Measurements from ENCODE around the gene HILPDA.

Gene HILPDA

DNA sequence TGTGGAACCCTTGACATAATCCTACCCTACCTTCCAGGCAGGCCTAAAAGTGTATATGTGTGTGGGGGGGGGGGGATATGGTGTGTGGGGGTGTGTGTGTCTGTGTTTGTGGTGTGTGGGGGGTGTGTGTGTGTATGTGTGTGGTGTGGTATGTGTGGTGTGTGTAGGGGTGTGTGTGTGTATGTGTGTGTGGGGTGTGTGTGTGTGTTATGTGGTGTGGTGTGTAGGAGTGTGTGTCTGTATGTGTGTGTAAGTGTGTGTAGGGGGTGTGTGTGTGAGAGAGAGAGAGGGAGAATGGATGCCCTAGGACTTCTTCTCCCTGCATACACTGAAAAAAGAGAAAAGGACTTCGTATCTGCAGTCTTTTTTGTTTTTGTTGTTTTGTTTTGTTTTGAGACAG lies 33.6 kb upstream of the HILPDA start (continued):
- TF ChIP-seq ZNF70 (CRISPR knock-in tag; IDR thresholded peaks at IDR 0.05): no peak
- TF ChIP-seq SNAI2 (CRISPR knock-in tag; IDR thresholded peaks at IDR 0.05): no peak
- TF ChIP-seq ISL1 (CRISPR knock-in tag; IDR thresholded peaks at IDR 0.05): no peak
- TF ChIP-seq GLIS3 (CRISPR knock-in tag; IDR thresholded peaks at IDR 0.05): no peak
- TF ChIP-seq, protein P1, sequence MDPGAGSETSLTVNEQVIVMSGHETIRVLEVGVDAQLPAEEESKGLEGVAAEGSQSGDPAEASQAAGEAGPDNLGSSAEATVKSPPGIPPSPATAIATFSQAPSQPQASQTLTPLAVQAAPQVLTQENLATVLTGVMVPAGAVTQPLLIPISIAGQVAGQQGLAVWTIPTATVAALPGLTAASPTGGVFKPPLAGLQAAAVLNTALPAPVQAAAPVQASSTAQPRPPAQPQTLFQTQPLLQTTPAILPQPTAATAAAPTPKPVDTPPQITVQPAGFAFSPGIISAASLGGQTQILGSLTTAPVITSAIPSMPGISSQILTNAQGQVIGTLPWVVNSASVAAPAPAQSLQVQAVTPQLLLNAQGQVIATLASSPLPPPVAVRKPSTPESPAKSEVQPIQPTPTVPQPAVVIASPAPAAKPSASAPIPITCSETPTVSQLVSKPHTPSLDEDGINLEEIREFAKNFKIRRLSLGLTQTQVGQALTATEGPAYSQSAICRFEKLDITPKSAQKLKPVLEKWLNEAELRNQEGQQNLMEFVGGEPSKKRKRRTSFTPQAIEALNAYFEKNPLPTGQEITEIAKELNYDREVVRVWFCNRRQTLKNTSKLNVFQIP (CRISPR knock-in tag; IDR thresholded peaks at IDR 0.05; ENCODE audit: borderline replicate concordance, low read depth): no peak
- no peak for TF ChIP-seq ZC3H10 (CRISPR knock-in tag; IDR thresholded peaks at IDR 0.05)

DNA sequence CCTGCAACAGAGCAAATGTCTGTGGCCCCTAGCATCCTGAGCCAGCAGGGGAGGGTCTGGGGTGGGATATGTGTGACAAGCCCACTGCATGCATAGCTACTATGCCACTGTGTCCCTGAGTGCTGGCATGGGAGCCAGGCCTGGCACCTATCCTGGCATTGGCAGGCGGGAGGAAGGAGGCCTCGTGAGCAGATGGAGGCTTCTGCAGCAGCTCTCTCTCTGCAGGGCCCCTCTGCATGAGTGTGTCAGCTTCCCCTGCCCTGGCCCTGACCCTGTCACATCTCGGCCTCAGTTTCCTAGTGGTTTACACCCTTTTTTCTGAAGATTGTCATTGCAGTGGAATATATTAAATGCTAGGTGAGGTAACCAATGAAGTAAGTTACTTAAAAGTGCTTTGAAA lies 32.8 kb upstream of the HILPDA start:
- ATAC-seq: no peak
- TF ChIP-seq ZFP30 (CRISPR knock-in tag; IDR thresholded peaks at IDR 0.05) (no peak), ZNF8 (CRISPR knock-in tag; IDR thresholded peaks at IDR 0.05) (no peak), ZNF70 (CRISPR knock-in tag; IDR thresholded peaks at IDR 0.05) (no peak), ZC3H10 (CRISPR knock-in tag; IDR thresholded peaks at IDR 0.05) (no peak), CSDC2 (CRISPR knock-in tag; IDR thresholded peaks at IDR 0.05) (no peak), ISL1 (CRISPR knock-in tag; IDR thresholded peaks at IDR 0.05) (no peak), RARB (CRISPR knock-in tag; IDR thresholded peaks at IDR 0.05) (no peak), ESRRG (CRISPR knock-in tag; IDR thresholded peaks at IDR 0.05) (no peak), ZNF565 (CRISPR knock-in tag; conservative IDR thresholded peaks at IDR 0.05; ENCODE audit: low read depth) (no peak), GLIS3 (CRISPR knock-in tag; IDR thresholded peaks at IDR 0.05) (no peak), ZFP3 (CRISPR knock-in tag; IDR thresholded peaks at IDR 0.05) (no peak), SNAI2 (CRISPR knock-in tag; IDR thresholded peaks at IDR 0.05) (no peak), OSR1 (CRISPR knock-in tag; IDR thresholded peaks at IDR 0.05) (no peak), BACH2 (CRISPR knock-in tag; IDR thresholded peaks at IDR 0.05; ENCODE audit: borderline replicate concordance) (no peak), TCF4 (CRISPR knock-in tag; IDR thresholded peaks at IDR 0.05; ENCODE audit: borderline replicate concordance) (no peak), ARNTL (CRISPR knock-in tag; IDR thresholded peaks at IDR 0.05; ENCODE audit: borderline replicate concordance, low read depth) (no peak)
- TF ChIP-seq, protein P2, sequence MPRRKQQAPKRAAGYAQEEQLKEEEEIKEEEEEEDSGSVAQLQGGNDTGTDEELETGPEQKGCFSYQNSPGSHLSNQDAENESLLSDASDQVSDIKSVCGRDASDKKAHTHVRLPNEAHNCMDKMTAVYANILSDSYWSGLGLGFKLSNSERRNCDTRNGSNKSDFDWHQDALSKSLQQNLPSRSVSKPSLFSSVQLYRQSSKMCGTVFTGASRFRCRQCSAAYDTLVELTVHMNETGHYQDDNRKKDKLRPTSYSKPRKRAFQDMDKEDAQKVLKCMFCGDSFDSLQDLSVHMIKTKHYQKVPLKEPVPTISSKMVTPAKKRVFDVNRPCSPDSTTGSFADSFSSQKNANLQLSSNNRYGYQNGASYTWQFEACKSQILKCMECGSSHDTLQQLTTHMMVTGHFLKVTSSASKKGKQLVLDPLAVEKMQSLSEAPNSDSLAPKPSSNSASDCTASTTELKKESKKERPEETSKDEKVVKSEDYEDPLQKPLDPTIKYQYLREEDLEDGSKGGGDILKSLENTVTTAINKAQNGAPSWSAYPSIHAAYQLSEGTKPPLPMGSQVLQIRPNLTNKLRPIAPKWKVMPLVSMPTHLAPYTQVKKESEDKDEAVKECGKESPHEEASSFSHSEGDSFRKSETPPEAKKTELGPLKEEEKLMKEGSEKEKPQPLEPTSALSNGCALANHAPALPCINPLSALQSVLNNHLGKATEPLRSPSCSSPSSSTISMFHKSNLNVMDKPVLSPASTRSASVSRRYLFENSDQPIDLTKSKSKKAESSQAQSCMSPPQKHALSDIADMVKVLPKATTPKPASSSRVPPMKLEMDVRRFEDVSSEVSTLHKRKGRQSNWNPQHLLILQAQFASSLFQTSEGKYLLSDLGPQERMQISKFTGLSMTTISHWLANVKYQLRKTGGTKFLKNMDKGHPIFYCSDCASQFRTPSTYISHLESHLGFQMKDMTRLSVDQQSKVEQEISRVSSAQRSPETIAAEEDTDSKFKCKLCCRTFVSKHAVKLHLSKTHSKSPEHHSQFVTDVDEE (CRISPR knock-in tag; IDR thresholded peaks at IDR 0.05): no peak
- TF ChIP-seq, protein P1 (CRISPR knock-in tag; IDR thresholded peaks at IDR 0.05; ENCODE audit: borderline replicate concordance, low read depth): no peak
- TF ChIP-seq, protein P3, sequence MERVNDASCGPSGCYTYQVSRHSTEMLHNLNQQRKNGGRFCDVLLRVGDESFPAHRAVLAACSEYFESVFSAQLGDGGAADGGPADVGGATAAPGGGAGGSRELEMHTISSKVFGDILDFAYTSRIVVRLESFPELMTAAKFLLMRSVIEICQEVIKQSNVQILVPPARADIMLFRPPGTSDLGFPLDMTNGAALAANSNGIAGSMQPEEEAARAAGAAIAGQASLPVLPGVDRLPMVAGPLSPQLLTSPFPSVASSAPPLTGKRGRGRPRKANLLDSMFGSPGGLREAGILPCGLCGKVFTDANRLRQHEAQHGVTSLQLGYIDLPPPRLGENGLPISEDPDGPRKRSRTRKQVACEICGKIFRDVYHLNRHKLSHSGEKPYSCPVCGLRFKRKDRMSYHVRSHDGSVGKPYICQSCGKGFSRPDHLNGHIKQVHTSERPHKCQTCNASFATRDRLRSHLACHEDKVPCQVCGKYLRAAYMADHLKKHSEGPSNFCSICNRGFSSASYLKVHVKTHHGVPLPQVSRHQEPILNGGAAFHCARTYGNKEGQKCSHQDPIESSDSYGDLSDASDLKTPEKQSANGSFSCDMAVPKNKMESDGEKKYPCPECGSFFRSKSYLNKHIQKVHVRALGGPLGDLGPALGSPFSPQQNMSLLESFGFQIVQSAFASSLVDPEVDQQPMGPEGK (CRISPR knock-in tag; IDR thresholded peaks at IDR 0.05; ENCODE audit: borderline replicate concordance): no peak
- TF ChIP-seq, protein P4, sequence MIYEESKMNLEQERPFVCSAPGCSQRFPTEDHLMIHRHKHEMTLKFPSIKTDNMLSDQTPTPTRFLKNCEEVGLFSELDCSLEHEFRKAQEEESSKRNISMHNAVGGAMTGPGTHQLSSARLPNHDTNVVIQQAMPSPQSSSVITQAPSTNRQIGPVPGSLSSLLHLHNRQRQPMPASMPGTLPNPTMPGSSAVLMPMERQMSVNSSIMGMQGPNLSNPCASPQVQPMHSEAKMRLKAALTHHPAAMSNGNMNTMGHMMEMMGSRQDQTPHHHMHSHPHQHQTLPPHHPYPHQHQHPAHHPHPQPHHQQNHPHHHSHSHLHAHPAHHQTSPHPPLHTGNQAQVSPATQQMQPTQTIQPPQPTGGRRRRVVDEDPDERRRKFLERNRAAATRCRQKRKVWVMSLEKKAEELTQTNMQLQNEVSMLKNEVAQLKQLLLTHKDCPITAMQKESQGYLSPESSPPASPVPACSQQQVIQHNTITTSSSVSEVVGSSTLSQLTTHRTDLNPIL (CRISPR knock-in tag; IDR thresholded peaks at IDR 0.05; ENCODE audit: low read depth): no peak

DNA sequence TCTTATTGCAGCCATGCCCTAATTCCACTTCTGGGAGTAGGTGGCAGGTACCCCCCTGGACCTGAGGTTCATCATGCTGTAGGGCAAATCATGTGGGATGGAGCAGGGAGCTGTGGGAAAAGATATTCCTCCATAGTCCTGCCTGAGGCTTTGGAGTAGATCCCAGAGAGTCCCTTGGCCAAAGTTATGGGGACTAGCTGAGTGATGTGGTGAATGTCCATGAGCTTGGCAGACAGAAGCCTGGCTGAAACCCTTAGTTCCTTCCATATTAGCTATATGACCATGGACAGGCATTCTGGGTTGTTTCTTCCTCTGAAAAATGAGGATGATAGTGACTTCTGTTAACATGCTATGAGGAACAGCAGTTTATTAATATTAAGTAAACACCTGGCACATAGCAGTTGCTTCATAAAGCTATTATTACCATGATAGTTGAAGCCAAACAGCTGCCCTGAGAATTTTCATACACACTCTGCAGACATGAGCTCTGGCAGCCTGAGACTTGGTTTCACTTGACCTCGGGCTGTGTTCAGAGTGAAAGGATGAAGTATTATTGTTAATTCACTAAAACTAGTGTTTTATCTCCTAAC lies 30.9 kb upstream of the HILPDA start:
- no peak for TF ChIP-seq ARNTL (CRISPR knock-in tag; IDR thresholded peaks at IDR 0.05; ENCODE audit: borderline replicate concordance, low read depth)
- TF ChIP-seq ISL1 (CRISPR knock-in tag; IDR thresholded peaks at IDR 0.05): no peak
- TF ChIP-seq, protein P3 (CRISPR knock-in tag; IDR thresholded peaks at IDR 0.05; ENCODE audit: borderline replicate concordance): no peak
- TF ChIP-seq ZFP30 (CRISPR knock-in tag; IDR thresholded peaks at IDR 0.05): no peak
- TF ChIP-seq SNAI2 (CRISPR knock-in tag; IDR thresholded peaks at IDR 0.05): no peak
- TF ChIP-seq, protein P5, sequence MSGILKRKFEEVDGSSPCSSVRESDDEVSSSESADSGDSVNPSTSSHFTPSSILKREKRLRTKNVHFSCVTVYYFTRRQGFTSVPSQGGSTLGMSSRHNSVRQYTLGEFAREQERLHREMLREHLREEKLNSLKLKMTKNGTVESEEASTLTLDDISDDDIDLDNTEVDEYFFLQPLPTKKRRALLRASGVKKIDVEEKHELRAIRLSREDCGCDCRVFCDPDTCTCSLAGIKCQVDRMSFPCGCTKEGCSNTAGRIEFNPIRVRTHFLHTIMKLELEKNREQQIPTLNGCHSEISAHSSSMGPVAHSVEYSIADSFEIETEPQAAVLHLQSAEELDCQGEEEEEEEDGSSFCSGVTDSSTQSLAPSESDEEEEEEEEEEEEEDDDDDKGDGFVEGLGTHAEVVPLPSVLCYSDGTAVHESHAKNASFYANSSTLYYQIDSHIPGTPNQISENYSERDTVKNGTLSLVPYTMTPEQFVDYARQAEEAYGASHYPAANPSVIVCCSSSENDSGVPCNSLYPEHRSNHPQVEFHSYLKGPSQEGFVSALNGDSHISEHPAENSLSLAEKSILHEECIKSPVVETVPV (CRISPR knock-in tag; IDR thresholded peaks at IDR 0.05): no peak
- no peak for TF ChIP-seq TCF4 (CRISPR knock-in tag; IDR thresholded peaks at IDR 0.05; ENCODE audit: borderline replicate concordance)
- TF ChIP-seq GLIS3 (CRISPR knock-in tag; IDR thresholded peaks at IDR 0.05): no peak
- no peak for TF ChIP-seq ZNF8 (CRISPR knock-in tag; IDR thresholded peaks at IDR 0.05)
- no peak for TF ChIP-seq TOX (CRISPR knock-in tag; IDR thresholded peaks at IDR 0.05; ENCODE audit: borderline replicate concordance)
- no peak for TF ChIP-seq ZNF70 (CRISPR knock-in tag; IDR thresholded peaks at IDR 0.05)
- no peak for ATAC-seq
